Fibroblast of gingiva (primary cell): ENCODE measurements around the gene FADS2.
A peak's percentile ranks its signal among the peaks of the same experiment; 100 is the strongest.

Experiments
- DNase-seq: peaks from one replicate; pipeline ENCODE4 v3.0.0-alpha.2; 2011; ENCODE audit warnings: low read depth

The FADS2 gene

DNA sequence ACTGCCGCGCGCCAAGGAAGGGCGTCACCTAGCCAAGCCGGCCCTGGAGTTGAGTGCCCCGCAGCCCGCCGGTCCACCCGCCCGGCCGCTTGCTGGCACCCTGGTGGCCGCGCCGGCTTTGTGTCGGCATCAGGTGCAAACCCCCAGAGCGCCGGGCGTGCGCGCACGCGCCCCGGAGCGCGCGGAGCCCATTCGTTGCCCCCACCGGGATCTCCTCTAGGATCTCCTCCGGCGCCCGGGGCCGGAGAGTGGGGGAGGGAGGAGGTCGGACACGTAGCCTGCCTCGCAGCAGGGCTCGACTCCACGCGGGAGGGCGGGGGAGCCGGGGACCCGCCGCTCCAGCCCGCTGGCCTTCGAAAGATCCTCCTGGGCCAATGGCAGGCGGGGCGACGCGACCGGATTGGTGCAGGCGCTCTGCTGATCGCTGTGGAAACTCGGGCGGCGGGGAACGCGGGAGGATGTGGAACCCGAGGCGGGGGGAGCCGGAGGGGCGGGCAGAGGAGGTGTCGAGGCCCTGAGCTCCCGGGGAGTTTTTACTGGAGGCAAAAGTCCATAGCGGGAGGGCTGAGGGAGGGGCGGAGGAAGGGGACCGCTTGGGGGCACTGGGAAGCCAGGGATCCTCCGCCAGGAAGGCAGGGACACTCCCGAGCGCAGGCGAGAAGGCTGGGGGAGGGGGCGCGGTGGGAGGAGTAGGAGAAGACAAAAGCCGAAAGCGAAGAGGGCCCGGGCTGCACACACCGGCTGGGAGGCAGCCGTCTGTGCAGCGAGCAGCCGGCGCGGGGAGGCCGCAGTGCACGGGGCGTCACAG, at the start of gene FADS2:
Gene FADS2 (plus strand): TSS at position 730 of the 808 bp plus-strand sequence. CDS start 91 bp downstream, outside the sequence.
- DNase-seq: peak; percentile 99

GRCh38 chr11:61778357-61778886, 49.7 kb upstream of the FADS2 start:
- DNase-seq: no peak

GRCh38 chr11:61778920-61779650, 49.0 kb upstream of the FADS2 start:
- DNase-seq: no peak

DNA sequence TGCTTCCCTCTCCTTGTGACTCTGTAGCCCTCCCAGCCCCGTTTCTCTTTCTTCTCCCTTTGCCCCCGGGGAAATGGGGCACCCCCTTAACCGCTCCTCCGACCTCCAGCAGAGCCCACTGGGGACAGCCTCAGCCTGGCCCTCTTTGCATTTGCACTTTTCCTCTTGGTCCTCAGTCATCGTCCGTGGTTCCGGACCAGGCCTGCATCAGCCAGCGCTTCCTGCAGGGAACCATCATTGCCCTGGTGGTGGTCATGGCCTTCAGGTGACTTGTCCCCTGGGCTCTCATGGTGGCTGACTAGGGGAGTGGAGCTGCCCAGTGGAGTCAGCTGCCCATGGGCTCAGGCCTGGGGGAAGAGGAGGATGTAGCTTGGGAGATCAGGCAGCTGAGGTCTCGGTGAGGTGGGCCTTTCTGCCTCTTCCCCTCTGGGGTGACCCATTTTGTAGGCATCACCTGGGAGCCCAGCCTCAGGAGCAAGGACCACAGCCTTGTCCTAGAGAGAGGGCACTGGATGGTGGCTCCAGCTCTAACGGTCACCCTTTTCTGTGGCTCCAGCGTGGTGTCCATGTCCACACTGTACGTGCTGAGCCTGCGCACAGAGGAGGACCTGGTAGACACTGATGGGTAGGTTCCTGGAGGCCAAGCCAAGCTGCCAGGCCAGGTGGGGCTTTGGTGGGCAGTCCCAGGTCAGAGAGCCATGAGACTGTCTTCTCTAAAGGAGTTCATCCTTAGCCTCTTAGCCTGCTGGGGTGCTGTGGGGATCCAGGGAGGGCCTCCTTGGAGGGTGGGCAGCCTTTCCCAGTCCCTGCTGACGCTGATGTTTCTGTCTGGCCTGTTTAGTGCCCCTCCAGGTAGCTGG, 48.2 kb upstream of the FADS2 start:
- DNase-seq: no peak

GRCh38 chr11:61780581-61781162, 47.4 kb upstream of the FADS2 start:
- DNase-seq: no peak

DNA sequence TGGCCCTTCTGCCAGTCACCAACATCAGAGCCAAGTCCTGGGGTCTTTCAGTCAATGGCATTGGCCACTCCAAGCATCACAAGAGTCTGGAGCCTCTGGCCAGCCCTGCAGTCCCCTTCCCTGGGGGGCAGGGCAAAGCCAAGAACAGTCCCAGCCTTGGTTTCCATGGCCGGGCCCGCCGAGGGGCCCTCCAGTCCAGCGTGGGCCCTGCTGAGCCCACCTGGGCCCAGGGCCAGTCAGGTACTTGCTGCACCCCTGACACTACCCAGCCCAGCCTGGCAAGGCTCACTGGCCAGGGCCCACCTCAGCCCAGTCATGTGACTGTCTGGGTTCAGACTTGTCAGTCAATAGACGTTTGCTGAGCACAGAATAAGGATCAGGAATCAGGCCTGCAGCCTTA, 46.5 kb upstream of the FADS2 start:
- no peak for DNase-seq

- no peak for DNase-seq
These were observed 45.8 kb upstream of the FADS2 start for GRCh38 chr11:61782299-61782698.

GRCh38 chr11:61782841-61783240, 45.3 kb upstream of the FADS2 start:
- no peak for DNase-seq

DNA sequence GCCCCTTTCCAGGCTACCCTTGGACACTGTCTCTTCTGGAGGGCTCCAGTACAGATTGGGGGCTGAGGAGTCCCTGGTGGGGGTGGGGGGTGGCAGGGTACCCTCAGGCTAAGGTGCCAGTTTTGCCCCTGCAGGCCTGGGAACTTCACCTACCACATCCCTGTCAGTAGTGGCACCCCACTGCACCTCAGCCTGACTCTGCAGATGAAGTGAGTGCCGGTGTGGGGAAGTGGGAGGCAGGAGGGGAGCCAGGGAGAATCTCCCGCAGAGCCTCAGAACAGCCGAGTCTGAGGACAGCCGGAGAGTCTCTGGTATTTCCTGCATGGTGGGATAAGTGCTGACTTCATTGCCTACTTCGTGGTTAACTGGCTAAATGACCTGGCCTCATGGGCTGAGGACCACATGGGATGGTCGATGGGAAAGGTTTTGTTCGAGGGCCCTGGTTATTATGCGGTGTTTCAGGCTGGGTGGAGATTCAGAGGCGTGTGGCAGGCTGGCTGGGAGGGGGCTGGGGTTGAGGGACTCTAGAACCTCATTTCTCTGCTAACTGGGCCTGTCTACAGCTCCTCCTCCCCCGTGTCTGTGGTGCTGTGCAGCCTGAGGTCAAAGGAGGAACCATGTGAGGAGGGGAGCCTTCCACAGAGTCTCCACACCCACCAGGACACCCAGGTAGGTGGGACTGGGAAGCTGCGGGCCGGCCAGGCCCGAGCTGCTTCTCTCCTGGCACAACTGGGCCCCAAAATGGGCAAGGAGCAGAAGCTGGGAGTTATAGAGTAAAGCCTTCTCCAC, 44.2 kb upstream of the FADS2 start:
- no peak for DNase-seq

DNA sequence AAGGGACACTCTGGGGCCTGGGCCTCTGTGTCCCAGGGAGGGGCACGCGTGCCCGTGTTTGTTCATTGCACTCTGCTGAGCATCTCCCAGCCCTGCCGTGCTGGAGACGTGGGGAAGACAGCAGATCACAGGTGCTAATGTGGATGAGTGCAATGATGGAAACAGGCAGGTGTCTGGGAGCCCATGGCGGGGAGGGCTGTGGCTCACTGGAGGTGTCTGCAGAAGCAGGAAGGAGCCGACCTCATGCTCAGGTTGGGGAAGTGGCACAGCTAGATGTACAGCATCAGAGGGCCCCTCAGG, 43.6 kb upstream of the FADS2 start:
- DNase-seq: no peak

DNA sequence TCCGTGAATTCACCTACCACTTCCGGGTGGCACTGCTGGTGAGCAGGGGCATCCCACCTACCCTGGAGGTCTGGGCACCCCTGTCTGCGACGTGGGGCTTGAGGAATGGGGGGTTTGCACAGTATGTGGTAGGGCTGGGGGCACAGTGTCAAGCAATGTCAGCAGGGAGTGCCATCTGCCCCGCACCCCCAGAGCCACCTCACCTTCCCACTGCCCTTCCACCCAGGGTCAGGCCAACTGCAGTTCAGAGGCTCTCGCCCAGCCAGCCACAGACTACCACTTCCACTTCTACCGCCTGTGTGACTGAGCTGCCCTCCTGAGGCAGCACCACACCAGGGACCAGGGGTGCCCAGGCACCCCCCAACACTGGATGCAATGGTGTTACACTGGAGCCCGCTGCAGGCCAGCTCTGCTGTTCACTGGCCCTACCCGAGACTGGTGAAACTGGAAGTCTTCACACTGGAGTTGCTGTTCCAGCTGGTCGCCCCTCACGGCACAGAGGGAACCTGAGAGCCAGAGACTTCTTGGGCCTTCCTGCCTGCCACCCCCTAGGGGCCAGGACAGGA, 42.2 kb upstream of the FADS2 start:
- no peak for DNase-seq

- DNase-seq: no peak
These were observed 40.1 kb upstream of the FADS2 start for GRCh38 chr11:61787928-61788491.

- peak; percentile 85 for DNase-seq
These were observed 36.3 kb upstream of the FADS2 start for GRCh38 chr11:61791737-61792309.

GRCh38 chr11:61792310-61793082, 35.6 kb upstream of the FADS2 start, which contains the start of the genes FEN1 and TMEM258:
Gene FEN1, plus strand, starts transcription at chr11:61792911. Its CDS starts 2,451 bp downstream, at chr11:61795362.
Gene TMEM258, minus strand, starts transcription at chr11:61792599. Its CDS starts 41 bp downstream, at chr11:61792558.
- peak; percentile 92 for DNase-seq

GRCh38 chr11:61793083-61793828, 34.8 kb upstream of the FADS2 start:
- DNase-seq: no peak

DNA sequence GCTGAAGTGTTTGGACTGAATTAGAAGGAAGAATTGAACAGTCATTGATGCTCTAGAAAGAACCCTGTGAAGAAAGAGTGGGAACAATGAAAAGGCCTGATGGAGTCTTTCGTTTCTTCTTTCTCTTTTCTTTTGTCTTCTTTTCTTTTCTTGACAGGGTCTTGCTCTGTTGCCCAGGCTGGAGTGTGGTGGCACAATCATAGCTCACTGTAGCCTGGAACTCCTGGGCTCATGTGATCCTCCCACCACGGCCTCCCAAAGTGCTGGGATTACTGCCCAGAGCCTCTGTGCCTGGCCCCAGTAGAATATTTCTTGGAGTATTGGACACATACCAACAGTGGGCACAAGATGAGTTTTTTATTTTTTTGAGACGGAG, 34.3 kb upstream of the FADS2 start:
- DNase-seq: no peak

- DNase-seq: no peak
These were observed 33.5 kb upstream of the FADS2 start for GRCh38 chr11:61794579-61794978.

DNA sequence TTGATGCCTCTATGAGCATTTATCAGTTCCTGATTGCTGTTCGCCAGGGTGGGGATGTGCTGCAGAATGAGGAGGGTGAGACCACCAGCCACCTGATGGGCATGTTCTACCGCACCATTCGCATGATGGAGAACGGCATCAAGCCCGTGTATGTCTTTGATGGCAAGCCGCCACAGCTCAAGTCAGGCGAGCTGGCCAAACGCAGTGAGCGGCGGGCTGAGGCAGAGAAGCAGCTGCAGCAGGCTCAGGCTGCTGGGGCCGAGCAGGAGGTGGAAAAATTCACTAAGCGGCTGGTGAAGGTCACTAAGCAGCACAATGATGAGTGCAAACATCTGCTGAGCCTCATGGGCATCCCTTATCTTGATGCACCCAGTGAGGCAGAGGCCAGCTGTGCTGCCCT, 32.6 kb upstream of the FADS2 start:
- DNase-seq: no peak
